HG03175 (cell line): ENCODE measurements around the gene GUK1.
"Not testable (repeated sequence)": the region's sequence is repeated elsewhere in the genome, so short reads cannot be mapped to it uniquely, and the experiment has no call there.

ENCODE experiments used
- ATAC-seq: cut with Tn5 transposase; IDR thresholded peaks from one replicate; pipeline ENCODE4 v1.9.1; 2021; ENCODE audit warnings: mild to moderate bottlenecking, moderate library complexity; ENCODE audit not compliant: unreplicated experiment

The GUK1 gene

GRCh38 chr1:228175316-228176023, 35.4 kb downstream of the GUK1 start:
- ATAC-seq = no peak

- ATAC-seq = no peak
These were observed 35.9 kb downstream of the GUK1 start for GRCh38 chr1:228176024-228176395.

GRCh38 chr1:228176461-228177182, 36.5 kb downstream of the GUK1 start:
- no peak for ATAC-seq

GRCh38 chr1:228177183-228177475, 37.0 kb downstream of the GUK1 start:
- no peak for ATAC-seq

GRCh38 chr1:228177721-228178710, 37.9 kb downstream of the GUK1 start:
- no peak for ATAC-seq

- no peak for ATAC-seq
These were observed 38.9 kb downstream of the GUK1 start for GRCh38 chr1:228178737-228179684.

- no peak for ATAC-seq
These were observed 40.3 kb downstream of the GUK1 start for GRCh38 chr1:228180271-228180958.

GRCh38 chr1:228180959-228181644, 41.0 kb downstream of the GUK1 start:
- no peak for ATAC-seq

GRCh38 chr1:228181645-228182034, 41.6 kb downstream of the GUK1 start:
- ATAC-seq = no peak

GRCh38 chr1:228182296-228183030, 42.4 kb downstream of the GUK1 start:
- ATAC-seq = no peak

GRCh38 chr1:228184152-228184551, 44.1 kb downstream of the GUK1 start:
- no peak for ATAC-seq

GRCh38 chr1:228185641-228185965, 45.5 kb downstream of the GUK1 start:
- ATAC-seq = no peak

GRCh38 chr1:228188249-228188648, 48.2 kb downstream of the GUK1 start:
- not testable (repeated sequence) for ATAC-seq

- no peak for ATAC-seq
These were observed 50.1 kb downstream of the GUK1 start for GRCh38 chr1:228190182-228190581.

GRCh38 chr1:228190778-228191177, 50.7 kb downstream of the GUK1 start:
- ATAC-seq = no peak

- ATAC-seq = no peak
These were observed 54.4 kb downstream of the GUK1 start for GRCh38 chr1:228194436-228194835.

GRCh38 chr1:228194921-228195812, 55.1 kb downstream of the GUK1 start:
- no peak for ATAC-seq
